Kidney (tissue), 14 donors: ENCODE measurements around the gene C19orf12. TPM values are rescaled to one million over a fixed set of nuclear protein-coding genes. Genes with fewer than 3 reads are reported as not detected.

ENCODE experiments used
- DNase-seq, 5 donors: peaks; one replicate each; pipeline ENCODE4 v3.0.0-alpha.2; 2013 to 2020
- FAIRE-seq: peaks from 2 replicates; lab custom pipeline; 2012; peaks lifted over from hg19 to GRCh38; lab: Jason Lieb, UNC
- H3K27ac ChIP-seq, 2 donors: one replicate each; pipeline ENCODE4 v1.7.0; 2013; ENCODE audit warnings: low read depth in 2 of 2, low read length in 2 of 2, inconsistent platforms in 1 of 2
- H3K27me3 ChIP-seq: one replicate; pipeline ENCODE4 v1.7.1; 2013; ENCODE audit warnings: low read length, inconsistent platforms; ENCODE audit not compliant: control insufficient read depth, insufficient read depth
- H3K36me3 ChIP-seq, 3 donors: one replicate each; pipeline versions ENCODE4 v1.7.0 to v1.7.1; 2013; ENCODE audit warnings: low read length in 3 of 3, control low read depth in 1 of 3, inconsistent platforms in 1 of 3; ENCODE audit not compliant: insufficient read depth in 3 of 3, control insufficient read depth in 2 of 3
- H3K4me1 ChIP-seq, 3 donors: one replicate each; pipeline versions ENCODE4 v1.7.0 to v1.7.1; 2013; ENCODE audit warnings: low read length in 3 of 3, inconsistent platforms in 1 of 3, low read depth in 1 of 3; ENCODE audit not compliant: control insufficient read depth in 2 of 3, insufficient read depth in 2 of 3
- H3K4me3 ChIP-seq, 3 donors: one replicate each; pipeline versions ENCODE4 v1.7.0 to v1.8.1; 2013; ENCODE audit warnings: low read length in 3 of 3, control low read depth in 1 of 3, inconsistent platforms in 1 of 3
- H3K9ac ChIP-seq, 3 donors: one replicate each; pipeline versions ENCODE4 v1.7.0 to v1.7.1; 2013; ENCODE audit warnings: low read length in 3 of 3, control low read depth in 1 of 3, inconsistent platforms in 1 of 3
- H3K9me3 ChIP-seq, 3 donors: one replicate each; pipeline versions ENCODE4 v1.7.0 to v1.7.1; 2013; ENCODE audit warnings: low read length in 3 of 3, control low read depth in 1 of 3, inconsistent platforms in 1 of 3; ENCODE audit not compliant: control insufficient read depth in 2 of 3, insufficient read depth in 1 of 3
- CTCF ChIP-seq: IDR thresholded peaks from 3 replicates; pipeline ENCODE4 v1.5.1; 2012; ENCODE audit warnings: mild to moderate bottlenecking, moderate library complexity, borderline replicate concordance; ENCODE audit not compliant: insufficient read depth; ENCODE audit errors: extremely low read depth
- intact Hi-C: fragments of 100-400 bp; cut with DNase I; formaldehyde crosslinking; loops from one replicate; pipeline ENCODE4 v1.11.1; 2022
- polyA plus RNA-seq: library from polyadenylated mRNA; stranded (reverse); fragments of 350-450 nt; fragmentation: Illumina TruSeq; extraction: RNeasy Lipid Tissue Mini Kit (QIAGEN cat#74804); gene quantifications from one replicate; pipeline ENCODE4 v1.2.3, GENCODE V29; 2014; ENCODE audit warnings: low read depth, low replicate concordance; ENCODE audit not compliant: insufficient read depth
- total RNA-seq: library from RNA; stranded (reverse); fragmentation: NEBNext Ultra II Directional; extraction: Animal tissue kit (Norgen Biotek cat#: 25700); gene quantifications from one replicate; pipeline ENCODE4 v1.2.1, GENCODE V29; 2021
- donor health status: control.
- donor health status: control.
- donor health status: control.
- donor health status: control.
- donor health status: control.
- donor health status: DM: yes; HTN: yes; CAD: no.
- donor health status: Normal renal cell carcinoma (clear cell type).

C19orf12 gene
- total and polyA plus RNA-seq, 2 donors from 2014 or later: 21.2 to 27.1 TPM

- no peak for TF ChIP-seq CTCF
- FAIRE-seq (no peak), DNase-seq (no peak)
- no peak overlapping the region for H3K9ac ChIP-seq
- H3K27ac ChIP-seq: no peak overlapping the region
- no peaks in the 10 kb centered on the region for H3K27me3 ChIP-seq
- H3K4me1 ChIP-seq: no peaks in the 10 kb centered on the region
- H3K4me3 ChIP-seq: no peak overlapping the region
- no peaks in the 10 kb centered on the region for H3K9me3 ChIP-seq
- intact Hi-C loops: no loop called here
- H3K36me3 ChIP-seq: no peaks in the 10 kb centered on the region
These were observed 38.3 kb upstream of the C19orf12 start for GRCh38 chr19:29753190-29753933.

- Histone ChIP-seq H3K4me3 (no peak overlapping the region), H3K9ac (no peak overlapping the region), H3K9me3 (no peaks in the 10 kb centered on the region), H3K27ac (no peak overlapping the region), H3K36me3 (no peaks in the 10 kb centered on the region), H3K4me1 (no peaks in the 10 kb centered on the region), H3K27me3 (no peaks in the 10 kb centered on the region)
- DNase-seq (no peak), FAIRE-seq (no peak)
- intact Hi-C loops: no loop called here
- no peak for TF ChIP-seq CTCF
These were observed 37.5 kb upstream of the C19orf12 start for GRCh38 chr19:29752450-29753025.

- Histone ChIP-seq H3K27ac (no peak overlapping the region), H3K4me3 (no peak overlapping the region), H3K27me3 (no peaks in the 10 kb centered on the region), H3K9me3 (no peaks in the 10 kb centered on the region), H3K36me3 (no peaks in the 10 kb centered on the region), H3K4me1 (no peaks in the 10 kb centered on the region), H3K9ac (no peak overlapping the region)
- DNase-seq (peak in 1 of 5 donors; percentile 2), FAIRE-seq (no peak)
- intact Hi-C loops: no loop called here
- TF ChIP-seq CTCF: no peak
These were observed 36.9 kb upstream of the C19orf12 start for GRCh38 chr19:29751932-29752331.
